ENCODE measurements around the gene FAM120A.

DNA sequence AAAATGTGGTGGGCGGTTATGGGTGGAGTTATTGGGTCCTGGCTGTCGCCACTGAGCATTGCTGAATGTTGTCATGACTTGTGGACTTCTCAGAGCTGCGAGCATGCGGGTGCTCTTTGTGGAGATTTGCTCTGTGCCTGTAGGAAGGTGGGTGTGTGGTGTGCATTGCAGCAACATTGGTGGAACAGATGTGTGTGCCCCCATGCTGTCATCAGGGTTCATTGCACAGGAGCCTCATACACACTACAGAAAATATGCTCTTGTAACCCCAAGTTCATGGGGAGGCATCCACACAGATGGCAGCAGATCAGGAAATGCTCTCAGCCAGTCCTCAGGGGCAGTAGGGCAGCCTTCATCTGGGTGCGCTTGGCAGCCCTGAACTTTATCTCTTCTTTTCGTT, 69.0 kb downstream of the FAM120A start:
- TF ChIP-seq CTCF (IDR thresholded peaks at IDR 0.05) (no peak), POLR2A (IDR thresholded peaks at IDR 0.05) (no peak), EP300 (IDR thresholded peaks at IDR 0.05) (no peak)
